Choroid plexus epithelial cell (primary cell): ENCODE measurements around the gene DDTL.
A peak's percentile ranks its signal among the peaks of the same experiment; 100 is the strongest.
"Not testable (repeated sequence)": the region's sequence is repeated elsewhere in the genome, so short reads cannot be mapped to it uniquely, and the experiment has no call there.

Source experiments
- DNase-seq: peaks from one replicate; pipeline ENCODE4 v3.0.0-alpha.2; 2010; ENCODE audit warnings: low read depth
- H3K4me3 ChIP-seq: 2 replicates; pipeline ENCODE4 v1.5.1; 2011; ENCODE audit warnings: low read depth, mild to moderate bottlenecking, control low read depth, low read length, moderate library complexity
- TF ChIP-seq, protein P1 (sequence below): conservative IDR thresholded peaks from 2 replicates; pipeline ENCODE4 v1.5.1; 2011; ENCODE audit warnings: low read depth, mild to moderate bottlenecking, control low read depth, inconsistent platforms, low read length, moderate library complexity

DDTL gene

DNA sequence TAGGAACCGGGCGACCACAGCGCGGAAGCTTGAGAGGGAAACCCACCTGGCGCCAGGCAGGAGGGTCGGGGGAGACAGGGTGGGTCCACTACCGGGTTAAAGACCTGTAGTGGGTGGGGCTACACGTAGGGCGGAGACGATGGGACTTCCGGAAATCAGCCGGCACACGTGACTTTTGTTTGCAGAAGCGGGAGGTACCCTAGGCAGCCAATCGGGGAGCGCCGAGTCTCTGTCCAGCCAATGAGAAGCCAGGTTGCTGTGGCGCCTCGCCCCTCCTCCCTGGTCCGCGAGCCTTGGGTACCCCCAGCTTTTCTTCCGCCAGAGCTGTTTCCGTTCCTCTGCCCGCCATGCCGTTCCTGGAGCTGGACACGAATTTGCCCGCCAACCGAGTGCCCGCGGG lies at the start of gene DDTL:
Gene DDTL, plus strand, starts transcription at position 321 of the 400 bp plus-strand sequence. Its CDS starts 27 bp downstream, at position 348.
- DNase-seq, H3K4me3 ChIP-seq: not testable (repeated sequence)

DNA sequence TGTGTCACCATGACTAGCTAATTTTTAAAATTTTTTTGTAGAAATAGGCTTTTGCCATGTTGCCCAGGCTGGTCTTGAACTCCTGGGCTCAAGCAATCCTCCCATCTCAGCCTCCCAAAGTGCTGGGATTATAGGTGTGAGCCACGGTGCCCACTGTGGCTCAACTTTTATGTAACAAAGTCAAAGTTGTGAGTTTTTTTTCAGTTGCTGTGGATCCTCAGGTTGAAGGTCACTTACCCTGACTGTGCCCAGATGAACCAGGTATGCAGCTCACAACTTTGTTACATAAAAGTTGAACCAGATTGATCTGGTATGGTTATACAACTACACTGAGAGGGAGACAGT lies 46.4 kb upstream of the DDTL start:
- H3K4me3 ChIP-seq, DNase-seq: not testable (repeated sequence)

DNA sequence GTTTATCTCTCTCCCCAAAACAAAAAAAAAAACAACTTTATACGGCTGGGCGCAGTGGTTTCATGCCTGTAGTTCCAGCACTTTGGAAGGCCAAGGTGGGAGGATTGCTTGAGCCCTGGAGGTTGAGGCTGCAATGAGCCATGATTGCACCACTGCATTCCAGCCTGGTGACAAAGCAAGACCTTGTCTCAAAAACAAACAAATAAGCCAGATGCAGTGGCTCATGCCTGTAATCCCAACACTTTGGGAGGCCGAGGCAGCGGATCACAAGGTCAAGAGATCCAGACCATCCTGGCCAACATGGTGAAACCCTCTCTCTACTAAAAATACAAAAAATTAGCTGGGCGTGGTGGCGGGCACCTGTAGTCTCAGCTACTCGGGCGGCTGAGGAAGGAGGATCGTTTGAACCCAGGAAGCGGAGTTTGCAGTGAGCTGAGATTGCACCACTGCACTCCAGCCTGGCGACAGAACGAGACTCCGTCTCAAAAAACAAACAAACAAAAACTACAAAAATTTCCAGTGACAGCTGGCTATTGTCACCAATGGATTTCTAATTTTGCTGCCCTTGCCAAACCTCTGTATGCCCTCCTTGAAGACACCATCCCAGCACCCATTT lies 45.0 kb upstream of the DDTL start:
- peak; percentile 34 for DNase-seq
- H3K4me3 ChIP-seq = not testable (repeated sequence)

DNA sequence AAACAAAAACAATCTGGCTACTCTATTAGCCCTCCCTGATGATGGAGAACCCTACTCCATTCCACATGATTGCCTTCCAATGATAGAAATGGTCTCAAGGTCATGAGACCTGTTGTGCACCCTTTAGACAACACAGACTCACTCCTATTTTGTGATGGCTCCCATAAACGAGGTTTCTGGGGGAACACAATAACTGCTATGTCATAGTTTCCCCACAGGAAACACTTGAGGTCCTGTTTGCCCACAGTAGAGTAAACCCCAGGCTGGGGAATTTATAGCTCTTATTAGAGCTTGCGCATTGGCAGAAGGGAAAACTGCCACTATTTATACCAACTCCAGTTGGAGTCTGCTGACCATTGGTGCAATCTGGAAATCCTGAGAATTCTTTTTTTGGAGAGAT lies 43.8 kb upstream of the DDTL start:
- no peak for DNase-seq
- TF ChIP-seq, protein P1, sequence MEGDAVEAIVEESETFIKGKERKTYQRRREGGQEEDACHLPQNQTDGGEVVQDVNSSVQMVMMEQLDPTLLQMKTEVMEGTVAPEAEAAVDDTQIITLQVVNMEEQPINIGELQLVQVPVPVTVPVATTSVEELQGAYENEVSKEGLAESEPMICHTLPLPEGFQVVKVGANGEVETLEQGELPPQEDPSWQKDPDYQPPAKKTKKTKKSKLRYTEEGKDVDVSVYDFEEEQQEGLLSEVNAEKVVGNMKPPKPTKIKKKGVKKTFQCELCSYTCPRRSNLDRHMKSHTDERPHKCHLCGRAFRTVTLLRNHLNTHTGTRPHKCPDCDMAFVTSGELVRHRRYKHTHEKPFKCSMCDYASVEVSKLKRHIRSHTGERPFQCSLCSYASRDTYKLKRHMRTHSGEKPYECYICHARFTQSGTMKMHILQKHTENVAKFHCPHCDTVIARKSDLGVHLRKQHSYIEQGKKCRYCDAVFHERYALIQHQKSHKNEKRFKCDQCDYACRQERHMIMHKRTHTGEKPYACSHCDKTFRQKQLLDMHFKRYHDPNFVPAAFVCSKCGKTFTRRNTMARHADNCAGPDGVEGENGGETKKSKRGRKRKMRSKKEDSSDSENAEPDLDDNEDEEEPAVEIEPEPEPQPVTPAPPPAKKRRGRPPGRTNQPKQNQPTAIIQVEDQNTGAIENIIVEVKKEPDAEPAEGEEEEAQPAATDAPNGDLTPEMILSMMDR = no peak
- H3K4me3 ChIP-seq = no peak overlapping the region

DNA sequence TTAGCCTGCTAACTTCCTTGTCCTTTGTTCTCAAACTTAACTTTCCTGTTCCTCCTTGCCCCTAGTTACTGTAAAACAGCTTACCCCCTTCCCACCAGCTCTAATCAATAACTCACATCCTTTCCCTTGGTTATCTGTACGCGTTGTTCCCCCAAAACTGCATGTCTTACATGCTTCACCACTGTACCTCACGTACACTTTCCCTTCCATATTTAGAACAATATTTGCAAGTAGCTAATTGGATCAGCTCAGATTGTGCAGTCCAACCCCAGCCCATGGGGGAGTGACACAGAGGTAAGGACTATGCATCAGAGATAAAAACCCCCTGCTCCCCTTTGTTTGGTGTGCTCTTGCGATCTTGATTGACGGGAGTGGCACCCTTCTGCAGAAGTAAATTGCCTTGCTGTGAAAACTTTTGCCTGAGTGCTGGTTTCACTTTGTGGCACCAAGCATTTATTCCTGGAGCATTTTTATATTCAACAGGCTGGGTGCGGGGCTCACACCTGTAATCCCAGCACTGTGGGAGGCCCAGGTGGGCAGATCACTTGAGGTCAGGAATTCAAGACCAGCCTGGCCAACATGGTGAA lies 41.6 kb upstream of the DDTL start:
- no peak for DNase-seq
- TF ChIP-seq, protein P1 = no peak
- H3K4me3 ChIP-seq = no peak overlapping the region

DNA sequence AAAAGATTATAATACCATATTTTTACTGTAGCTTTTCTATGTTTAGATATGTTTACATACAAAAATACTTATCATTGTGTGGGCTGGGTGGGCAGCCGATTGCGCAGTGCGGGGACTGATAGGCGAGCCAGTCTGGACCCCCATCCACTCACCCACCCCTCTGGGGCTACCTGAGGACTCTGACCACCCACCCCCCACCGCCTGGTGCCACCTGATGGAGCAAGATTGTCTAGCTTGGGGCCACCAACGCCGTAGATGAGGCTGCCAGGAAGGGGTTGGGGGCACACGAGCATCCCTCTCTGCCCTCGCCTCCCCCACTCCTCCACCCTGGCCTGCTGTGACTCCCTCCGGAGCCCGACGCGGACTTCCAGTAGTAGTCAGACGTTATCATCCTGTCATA lies 40.1 kb upstream of the DDTL start:
- no peak overlapping the region for H3K4me3 ChIP-seq
- TF ChIP-seq, protein P1 = no peak

DNA sequence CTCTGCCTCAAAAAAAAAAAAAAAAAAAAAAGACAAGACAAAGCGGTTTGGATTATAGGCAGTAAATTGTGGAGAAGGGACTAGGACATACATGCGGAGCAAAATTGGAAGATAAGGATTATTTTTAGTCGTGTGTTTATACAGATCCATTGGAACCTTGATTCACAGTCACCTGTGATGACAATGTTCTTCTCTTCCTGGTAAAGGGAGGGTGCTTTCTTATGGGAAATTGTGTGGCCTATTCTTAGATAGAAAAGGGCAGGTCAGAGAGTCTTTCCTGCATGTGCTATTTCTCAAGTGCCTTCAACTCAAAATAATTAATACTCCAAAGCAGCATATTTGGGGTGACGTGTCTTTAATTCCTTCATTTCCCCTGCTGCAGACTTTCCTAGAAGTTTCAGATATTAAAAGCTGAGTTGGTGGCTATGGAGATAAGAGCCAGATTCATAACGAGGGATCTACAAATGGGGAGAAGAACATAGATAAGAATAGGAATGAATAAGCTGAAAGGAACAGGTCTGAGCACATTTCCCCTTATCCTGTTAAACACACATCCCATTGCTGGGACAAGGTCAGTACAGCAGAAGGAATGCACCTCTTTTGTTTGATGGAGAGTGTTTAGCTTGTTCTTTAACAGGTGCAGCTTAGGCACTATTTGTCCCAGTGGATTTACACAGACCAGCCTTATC lies 28.2 kb upstream of the DDTL start:
- TF ChIP-seq, protein P1 = no peak
- DNase-seq = no peak
- no peak overlapping the region for H3K4me3 ChIP-seq

More for the DNA sequence above, 40.1 kb upstream of the DDTL start:
- DNase-seq = no peak

DNA sequence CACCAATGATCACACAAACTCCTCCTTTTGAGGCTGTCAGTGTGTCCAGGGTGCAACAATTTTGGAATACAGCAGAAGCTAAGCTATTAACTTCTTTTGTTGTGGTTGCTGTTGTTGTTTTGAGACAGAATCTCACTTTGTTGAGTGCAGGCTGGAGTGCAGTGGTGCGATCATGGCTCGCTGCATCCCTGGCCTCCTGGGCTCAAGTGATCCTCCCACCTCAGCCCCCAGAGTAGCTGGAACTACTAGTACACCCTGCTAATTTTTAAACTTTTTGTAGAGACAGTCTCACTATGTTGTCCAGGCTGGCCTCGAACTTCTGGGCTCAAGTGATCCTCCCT lies 27.7 kb upstream of the DDTL start:
- no peak for DNase-seq
- no peak overlapping the region for H3K4me3 ChIP-seq
- TF ChIP-seq, protein P1 = no peak

DNA sequence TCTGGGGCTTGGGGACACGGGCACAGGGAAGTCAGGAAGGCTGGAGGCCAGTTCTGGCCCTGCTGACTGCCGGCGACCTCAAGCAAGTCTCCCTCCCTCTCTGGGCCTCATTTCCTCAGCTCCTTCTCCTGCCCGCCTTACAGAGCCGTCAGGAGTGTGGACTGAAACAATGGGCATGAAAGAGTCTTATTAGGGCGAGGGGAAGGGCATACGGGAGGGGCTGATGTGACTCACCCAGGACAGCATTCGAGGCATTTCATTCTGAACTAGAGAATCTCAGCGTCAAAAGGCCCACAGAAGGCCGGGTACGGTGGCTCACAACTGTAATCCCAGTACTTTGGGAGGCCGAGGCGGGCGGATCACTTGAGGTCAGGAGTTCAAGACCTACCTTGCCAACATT lies 26.5 kb upstream of the DDTL start:
- DNase-seq, H3K4me3 ChIP-seq: not testable (repeated sequence)

DNA sequence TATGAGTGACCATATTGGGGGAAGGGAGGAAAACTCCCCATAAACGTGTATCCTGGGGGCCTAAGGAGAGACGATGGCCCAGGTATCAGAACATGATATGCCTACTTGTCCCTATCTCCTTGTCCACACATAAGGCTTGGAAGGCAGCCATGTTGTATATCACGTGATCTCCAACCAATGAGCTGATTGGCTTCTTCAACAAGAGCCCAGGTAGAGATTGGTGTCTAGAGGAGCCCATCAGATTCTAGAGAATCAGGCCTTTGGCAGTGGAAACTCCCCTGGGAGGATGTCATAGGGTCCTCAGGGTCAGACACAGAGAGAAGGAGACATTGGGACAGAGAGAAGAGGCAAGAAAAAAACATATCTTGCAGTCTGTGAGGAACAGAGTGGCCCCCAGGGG lies 19.3 kb upstream of the DDTL start:
- not testable (repeated sequence) for DNase-seq, H3K4me3 ChIP-seq

DNA sequence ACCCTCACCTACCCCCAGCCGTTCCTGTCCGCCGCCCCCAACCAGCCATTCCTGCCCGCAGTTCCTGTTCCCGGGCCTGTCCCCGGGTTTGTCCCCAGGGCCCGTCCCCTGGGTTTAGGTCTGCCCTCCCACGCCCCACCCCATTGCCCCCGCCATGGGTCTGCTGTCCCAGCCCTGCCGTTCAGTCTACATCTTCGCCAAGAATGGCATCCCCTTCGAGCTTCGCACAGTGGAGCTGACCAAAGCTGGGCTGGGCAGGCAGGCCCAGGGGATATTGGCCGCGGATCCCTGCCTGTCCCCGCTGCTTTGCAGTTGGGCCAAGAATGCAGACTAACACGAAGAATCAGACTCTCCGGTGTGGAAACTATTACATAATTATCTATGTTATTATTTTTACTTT lies 16.9 kb upstream of the DDTL start:
- DNase-seq, H3K4me3 ChIP-seq: not testable (repeated sequence)

DNA sequence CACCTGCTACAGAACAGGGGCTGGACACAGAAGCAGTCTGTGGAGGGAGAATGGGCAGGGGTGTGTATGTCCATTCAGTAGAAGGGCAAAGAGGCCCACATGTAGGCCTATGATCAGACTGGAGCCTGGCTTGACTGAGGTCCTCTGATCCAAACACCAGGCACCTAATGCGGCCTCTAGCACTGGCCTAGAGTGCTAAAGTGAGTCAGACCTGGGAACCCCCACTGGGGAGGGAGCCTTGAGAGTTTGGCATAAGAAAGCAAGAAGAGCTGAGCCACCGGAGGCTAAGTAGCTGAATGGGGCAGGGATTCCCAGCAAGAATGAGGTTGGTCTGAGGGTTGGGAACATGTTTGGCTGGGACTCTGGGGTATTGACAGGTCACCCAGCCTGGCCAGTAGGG lies 15.3 kb upstream of the DDTL start:
- not testable (repeated sequence) for H3K4me3 ChIP-seq
- DNase-seq = peak; percentile 70

DNA sequence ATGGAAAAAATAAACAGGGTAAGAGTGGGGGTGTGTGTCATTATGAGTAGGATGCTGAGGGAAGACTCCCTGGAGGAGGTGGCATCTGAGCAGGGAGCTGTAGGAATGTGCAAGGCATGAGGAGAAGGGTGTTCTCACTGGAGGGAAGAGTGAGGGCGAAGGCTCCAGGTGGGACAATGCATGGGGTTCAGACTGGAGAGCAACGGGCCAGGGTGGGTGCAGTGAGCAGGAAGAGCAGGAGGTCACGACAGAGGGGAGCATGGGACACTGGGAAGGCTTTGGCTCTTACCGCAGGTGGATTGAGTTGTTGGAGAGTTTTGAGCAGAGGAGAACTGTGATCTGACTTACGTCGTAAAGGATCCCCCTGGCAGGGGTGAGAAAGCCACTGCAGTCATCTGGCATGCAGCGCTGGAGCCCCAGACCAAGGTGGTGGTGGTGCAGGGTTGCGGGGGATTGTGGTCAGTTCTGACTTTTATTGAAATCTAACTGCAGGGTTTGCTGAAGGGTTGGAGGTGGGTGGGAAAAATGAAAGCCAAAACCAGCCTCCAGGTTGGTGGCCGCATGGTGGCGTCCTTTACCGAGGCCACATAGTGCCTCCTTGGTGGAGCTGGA lies 13.8 kb upstream of the DDTL start:
- DNase-seq, H3K4me3 ChIP-seq: not testable (repeated sequence)
